Globus pallidus (tissue), 1 donor: ENCODE measurements around the gene FCRL1.

Experiments
- DNase-seq: peaks from one replicate; pipeline ENCODE4 v3.0.0-alpha.2; 2015; ENCODE audit warnings: low spot score

The FCRL1 gene, protein sequence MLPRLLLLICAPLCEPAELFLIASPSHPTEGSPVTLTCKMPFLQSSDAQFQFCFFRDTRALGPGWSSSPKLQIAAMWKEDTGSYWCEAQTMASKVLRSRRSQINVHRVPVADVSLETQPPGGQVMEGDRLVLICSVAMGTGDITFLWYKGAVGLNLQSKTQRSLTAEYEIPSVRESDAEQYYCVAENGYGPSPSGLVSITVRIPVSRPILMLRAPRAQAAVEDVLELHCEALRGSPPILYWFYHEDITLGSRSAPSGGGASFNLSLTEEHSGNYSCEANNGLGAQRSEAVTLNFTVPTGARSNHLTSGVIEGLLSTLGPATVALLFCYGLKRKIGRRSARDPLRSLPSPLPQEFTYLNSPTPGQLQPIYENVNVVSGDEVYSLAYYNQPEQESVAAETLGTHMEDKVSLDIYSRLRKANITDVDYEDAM

DNA sequence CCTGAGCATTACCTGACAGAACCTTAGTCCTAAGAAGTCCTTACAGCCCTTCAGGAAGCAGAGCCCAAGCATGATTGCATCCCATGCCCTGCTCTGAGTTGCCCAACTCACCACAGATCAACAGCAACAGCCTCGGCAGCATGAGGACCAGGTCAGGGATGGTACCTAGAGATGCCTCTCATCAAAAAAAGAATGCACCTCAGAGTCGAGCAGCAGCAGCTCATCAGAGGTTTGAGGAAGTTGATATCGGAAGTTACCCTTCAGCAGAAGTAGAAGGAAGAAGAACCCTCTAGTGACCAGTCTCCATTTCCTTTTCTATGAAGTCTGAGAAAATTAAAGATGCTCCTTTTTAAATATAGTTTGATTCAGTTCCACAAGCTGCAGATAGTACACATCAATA is at the start of gene FCRL1:
TSS of gene FCRL1 (minus strand) at position 225 of the 400 bp plus-strand sequence. CDS start at position 142, 83 bp downstream.
- DNase-seq: peak; percentile 13

DNA sequence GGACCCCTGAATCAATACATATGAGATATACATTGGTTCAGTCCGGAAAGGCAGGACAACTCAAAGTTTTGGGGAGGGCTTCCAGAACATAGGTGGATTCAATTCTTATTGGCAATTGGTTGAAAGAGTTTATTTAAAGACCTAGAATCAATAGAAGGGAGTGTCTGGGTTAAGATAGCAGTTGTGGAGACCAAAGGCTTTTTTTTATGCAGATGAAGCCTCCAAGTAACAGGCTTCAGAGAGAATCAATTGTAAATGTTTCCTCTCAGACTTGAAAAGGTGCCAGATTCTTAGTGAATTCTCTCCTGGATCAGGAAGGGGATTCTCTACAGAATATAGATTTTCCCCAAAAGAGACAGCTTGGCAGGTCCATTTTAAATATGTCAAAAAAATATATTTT is 48.7 kb upstream of the FCRL1 start:
- DNase-seq: no peak

DNA sequence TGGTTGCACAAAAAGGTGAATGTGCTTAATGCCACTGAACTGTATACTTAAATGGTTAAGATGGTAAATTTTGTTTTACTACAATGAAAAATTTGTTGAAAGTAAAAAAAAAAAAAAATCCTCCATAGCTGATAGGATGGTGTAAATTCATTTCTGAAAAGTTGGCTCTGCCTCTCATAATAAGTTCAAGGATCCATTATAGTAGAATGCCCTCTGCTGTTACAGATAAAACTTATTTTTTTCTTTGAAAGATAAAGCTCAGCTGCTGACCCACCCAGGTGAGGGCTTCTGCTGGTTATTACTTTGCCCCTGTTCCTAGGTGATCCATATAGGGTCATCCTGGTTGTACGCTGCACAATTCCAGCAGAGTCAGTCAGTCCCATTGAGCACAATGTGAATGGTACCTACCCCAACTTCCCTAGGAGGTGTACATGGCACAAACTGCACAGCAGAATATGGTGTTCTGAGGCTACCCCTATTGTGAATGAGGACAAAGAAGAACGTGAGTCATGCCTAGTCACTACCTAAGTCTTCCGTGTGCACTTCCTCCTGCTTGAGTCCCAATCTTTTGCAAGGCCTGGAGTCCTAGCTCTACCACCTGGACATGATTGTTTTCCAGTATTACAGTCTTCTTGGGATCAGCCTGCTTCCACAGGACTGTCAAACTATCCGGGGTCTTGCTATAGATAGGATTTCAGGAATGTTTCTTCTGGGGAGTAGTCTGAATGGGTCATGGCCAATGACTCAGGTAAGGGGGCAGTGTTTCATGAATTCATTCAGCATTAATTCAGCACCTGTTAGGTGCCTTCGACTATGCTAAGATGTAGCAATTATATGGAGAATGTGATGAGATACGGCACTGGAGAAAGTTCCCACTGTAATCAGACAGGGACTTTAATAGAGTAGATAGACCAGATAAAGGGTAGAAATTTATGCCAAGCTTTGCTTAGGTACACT is 42.5 kb upstream of the FCRL1 start:
- no peak for DNase-seq

DNA sequence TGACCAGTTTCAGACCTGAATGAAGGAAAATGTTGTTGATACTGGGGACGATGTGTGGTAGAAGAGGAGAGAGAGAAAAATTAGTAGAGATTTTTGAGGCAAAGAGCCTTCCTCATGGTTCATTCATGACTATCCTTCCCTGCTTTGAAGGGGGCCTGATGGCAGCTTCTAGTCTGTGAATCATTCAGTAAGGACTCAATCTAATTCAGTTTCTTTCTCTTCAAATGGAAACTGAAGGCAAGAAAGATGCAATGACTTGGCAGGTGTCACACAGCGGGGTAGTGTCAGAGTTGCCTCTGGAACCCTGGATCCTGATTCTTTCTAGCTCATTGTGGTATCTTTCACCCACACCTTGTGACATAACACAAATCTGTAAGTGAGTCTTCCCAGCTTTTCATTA is 36.6 kb upstream of the FCRL1 start:
- DNase-seq: no peak

DNA sequence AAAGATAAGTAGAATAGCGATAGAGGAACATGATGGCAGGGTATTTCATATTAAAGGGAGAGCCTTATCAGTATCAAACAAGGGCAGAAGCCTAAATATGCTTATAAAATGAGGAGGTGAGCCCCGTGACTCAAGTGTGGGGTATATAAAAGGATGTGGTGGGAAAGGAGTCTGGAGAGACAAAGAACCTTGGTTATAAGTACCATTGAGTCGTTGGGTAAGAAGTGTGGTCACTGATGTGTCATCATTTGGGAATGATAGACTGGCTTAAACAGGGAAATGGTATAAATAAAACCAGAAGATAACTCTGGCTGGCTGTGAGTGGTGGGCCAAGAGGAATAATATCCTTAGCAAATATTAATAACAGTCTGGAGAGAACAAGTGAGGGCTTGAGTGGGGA is 32.6 kb upstream of the FCRL1 start:
- DNase-seq: no peak

DNA sequence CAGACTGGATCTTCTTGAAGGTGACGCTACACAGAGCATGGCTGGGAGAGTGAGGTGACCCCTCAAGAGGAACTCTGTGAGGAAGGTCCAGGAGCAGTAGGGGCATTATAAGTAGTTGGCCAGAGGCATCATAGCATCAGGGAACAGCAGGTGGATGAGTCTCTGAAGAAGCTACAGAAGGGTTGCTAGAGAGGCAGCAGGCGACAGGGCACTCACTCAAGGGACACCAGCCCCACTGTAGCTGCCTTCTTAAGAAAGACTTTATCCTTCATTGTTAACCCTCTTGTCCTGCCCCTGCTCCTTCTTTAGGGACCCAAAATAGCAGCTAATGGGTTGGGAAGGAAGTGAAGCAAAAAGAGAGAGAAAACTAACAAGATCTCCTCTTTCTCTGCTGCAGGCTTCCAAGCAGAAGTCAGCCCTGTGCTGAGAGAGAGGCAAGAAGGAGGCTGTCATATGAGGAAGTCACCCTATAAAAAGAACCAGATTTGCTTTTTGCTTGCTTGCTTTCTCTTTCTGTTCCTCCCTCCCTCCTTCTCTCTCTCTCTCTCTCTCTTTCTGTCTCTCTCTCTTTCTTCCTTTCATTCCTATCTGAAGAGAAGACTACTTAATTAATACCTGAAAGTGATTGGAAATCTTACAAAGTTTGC is 29.4 kb upstream of the FCRL1 start:
- peak; percentile 21 for DNase-seq

DNA sequence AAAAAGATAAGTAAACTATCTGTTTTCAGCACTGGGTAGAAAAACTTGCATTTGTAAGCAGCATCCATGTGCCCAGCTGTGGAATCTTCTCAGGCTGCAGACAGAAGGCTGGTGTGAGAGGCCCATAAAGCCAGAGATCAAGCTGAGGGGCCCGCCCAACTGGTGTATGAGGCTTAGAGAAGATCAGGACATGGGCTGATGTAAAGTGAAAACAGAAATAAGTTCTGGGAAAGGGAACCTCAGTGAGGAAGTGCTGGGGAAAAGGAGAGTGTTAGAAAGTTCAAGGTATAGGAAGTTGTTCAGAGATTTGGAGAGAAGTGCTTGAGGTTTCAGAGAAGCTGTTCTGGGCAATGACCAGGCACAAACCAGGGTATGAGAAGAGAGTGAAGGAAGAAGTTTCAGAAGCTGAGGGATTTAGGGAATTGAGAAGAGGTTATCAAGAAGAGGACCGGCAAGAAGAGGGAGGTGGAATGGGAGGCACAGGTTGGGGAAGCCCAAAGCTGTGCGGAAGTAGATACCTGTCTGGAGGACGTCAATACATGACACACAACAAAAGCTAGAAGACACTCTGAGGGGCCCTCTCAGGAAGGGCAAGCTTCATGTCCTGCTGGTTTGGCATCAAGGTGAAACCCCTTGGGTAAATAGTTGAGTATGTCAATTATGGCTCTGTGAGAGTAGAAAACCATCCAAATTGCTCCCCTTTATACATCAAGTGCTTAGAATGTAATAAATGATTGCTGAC is 24.3 kb upstream of the FCRL1 start:
- DNase-seq: peak; percentile 50

DNA sequence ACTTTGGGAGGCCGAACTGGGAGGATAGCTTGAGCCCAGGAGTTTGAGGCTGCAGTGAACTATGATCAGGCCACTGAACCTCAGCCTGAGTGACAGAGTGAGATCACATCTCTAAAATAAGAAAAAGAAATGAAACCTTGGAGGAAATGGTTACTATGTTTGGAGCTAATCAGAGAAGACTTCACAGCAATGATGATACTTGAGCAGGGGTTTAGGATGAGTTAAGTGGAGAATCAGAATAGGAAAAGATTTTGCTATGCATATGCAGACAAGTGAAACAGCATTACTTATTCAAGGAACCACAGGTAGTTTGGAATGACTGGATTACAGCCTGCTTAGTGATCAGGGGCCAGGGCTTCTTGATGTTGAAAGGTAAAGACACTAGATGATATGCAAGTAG is 23.0 kb upstream of the FCRL1 start:
- DNase-seq: no peak

DNA sequence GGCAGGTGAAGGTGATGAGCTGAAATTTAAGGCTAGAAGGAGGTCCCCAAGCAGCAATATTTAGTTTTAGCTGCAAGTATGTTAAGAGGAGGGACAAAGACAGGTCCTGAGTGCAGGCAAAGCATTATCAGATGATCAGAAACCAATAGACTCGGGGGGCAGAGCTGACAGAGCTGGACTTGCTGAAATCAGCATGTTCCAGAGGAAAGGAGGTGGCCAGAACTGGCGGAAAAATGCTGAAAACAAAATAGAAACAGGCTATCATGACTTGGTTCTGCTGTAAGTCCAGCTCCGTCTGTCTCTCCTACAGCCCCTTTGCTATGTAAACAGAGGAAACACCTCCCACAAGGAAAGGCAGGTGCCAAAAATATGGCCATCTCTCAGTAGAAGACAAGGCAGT is 21.8 kb upstream of the FCRL1 start, which contains the start of gene CD5L:
TSS of gene CD5L (minus strand) at position 101 of the 400 bp plus-strand sequence. CDS start 107 bp downstream, outside the sequence.
- DNase-seq: no peak

DNA sequence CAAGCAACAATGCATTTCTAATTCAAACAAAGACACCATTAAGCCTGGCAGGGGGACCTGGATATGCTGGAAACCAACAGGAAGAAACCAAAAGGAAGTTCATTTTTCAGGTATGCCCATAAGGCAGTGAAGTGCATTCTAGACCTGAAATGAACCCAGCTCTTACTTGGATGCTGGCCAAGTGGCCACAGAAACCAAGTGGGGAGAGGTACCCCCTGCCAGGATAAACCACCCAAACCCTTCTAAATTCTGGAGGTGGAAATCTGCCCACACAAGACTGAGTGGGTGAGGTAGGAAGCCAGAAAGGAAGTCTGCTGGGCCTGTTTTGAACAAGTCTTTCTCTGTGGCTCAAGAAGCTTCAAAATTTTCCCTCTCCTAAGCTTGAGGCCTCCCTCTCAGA is 19.0 kb upstream of the FCRL1 start:
- no peak for DNase-seq

DNA sequence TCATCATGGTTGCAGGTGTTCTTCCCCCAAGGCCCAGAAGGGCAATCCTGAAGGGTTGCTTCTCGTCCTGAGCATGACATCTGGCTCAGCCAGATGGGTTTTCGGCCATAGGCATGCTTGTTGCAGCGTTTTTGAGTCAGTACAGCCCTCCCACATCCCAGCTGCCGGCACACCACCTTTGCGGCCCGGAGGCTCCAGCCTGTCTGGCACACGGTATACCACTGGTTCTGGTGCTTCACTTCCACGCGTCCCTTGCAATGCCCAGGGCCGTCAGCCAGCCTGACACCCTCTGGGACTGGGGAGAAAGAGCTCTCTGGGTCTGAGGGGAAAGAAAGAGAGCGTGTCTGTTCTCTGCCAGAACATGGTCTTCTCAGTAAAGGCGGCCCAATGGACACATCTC is 14.5 kb upstream of the FCRL1 start:
- DNase-seq: no peak

DNA sequence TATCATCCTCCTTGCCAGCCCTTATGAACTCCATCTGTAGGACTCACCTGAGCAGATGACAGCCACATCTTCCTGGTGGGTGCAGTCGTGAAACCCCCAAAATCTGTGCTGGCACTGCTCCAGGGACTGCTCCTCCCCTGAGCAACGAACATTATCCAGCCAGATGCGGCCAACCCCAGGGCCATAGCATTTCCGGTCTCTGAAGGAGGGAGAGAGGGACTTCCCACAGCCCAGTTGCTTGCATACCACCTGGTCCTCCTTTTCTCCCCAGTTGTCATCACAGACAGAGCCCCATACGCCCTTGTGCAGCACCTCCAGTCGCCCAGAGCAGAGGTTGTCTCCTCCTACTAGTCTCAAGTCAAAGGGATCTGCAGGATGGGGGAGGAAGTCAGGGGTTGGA is 13.2 kb upstream of the FCRL1 start:
- DNase-seq: no peak

DNA sequence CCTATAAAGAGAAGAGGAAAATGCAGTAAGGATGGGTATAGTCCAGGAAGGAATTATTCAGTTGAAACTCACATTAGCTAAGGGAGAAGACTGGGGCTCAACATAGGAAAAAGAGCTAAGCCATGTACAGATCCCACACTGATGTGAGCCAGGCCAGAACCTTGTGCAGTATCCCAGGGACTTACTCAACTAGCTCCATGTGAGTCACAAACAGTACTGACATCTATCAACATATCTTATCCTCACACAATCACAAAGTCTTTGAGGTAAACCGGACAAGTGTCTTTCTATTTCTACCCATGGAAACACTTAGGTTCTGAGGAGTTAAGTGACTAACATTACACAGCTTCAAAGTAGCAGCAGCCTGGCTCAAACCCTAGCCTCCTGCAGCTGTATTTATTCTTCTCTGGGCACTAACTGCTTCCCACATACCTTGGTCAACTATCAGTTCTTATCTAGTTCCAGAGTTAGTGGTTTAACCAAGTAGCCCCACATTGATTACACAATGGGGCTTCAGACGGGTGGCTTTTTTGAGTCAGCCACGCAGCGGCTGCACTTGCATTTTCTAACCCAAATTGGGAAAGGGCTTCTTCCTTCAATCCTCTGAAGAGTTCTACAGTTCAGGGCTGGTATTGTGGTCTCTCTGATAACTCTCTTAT is 12.2 kb upstream of the FCRL1 start:
- DNase-seq: no peak

DNA sequence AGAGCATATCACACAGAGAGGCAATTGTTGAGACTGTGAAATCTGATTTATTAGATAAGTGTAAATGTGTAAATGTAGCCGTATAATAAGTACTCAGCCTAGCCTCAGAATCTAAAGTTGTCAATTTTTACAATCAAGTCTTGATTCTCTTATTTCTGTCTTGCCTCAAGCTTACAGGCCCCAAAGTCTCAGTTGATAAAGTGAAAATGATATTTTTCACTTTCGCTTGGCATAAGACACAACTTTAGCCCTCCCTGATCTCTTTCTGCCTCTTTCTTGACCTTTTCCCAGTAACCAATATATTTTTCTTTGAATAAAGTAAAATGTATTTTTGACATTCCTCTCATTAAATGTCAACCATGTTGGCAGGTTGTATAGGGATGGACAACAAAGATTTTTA is 11.0 kb upstream of the FCRL1 start:
- no peak for DNase-seq

DNA sequence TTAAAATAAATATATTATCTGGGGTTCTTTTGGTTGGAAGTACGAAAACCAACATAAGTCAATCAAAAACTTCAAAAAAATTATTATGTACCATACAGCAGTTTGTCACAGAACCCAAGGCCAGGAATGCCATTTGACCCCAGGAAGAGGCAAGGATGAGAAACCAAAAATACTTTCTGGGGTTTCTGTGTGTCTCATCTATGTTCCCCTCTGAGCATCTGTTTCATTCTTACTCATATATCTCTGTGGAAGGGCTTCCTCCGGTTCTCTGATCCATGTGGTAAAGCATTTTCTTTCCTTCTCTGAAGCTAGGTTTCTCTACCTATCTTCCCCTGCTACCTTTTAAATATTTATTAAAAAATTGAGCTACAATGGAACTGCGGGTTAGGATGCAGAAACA is 9.8 kb upstream of the FCRL1 start:
- no peak for DNase-seq

DNA sequence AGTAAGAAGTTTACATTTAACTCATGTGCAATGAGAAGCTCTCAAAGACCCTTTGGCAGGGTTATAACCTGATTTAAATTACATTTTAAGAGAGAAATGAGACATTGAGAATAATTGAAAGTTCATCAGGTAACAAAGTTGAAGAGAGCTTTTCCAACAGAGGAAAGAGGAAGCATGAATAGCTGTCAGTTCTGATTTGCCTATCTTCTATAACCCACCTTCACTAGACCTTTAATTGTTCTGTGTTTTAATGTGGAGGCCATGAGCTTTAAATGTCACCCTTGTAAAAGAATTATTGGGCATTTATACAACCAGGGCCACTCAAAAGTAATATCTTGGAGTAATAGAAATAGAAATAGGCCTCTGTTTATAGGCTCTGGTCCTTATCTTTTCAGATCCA is 9.3 kb upstream of the FCRL1 start:
- DNase-seq: no peak

DNA sequence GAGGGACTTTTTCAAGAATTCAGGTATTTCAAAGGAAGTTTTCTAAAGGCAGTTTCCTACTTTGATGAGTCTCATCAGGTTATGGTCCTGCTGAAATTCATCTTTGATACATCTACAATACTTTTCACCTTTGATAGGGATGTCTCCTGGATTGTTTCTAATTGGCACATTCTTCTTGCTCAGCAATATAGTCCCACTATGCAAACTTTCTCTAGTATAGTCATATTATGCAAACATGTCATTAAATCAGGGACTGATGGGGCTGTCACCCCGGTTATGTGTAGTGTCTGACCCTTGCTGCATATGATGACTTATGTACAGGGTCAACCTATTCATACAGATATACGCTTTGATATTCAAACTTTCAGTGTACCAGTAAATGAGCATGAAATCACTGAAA is 379 bp upstream of the FCRL1 start:
- no peak for DNase-seq

DNA sequence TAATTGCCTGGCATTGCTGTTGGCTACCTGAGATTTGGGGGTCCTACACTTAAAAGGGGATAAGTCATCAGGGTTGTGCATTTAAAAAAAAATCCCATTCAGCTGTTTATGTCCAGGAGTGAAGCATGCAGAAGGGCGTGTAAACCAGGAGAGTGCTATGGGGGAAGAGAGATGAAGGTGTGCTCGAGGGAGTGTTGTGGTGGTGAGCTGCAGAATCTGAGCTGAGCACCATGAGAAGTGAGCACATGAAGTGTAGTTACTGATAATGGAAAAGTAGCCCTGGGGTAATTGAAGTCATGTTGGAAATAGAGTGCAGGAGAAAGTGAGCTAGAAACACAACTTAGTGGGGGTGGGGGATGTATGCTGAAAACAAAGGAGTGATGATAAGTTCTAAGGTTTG is 705 bp downstream of the FCRL1 start:
- DNase-seq: no peak

DNA sequence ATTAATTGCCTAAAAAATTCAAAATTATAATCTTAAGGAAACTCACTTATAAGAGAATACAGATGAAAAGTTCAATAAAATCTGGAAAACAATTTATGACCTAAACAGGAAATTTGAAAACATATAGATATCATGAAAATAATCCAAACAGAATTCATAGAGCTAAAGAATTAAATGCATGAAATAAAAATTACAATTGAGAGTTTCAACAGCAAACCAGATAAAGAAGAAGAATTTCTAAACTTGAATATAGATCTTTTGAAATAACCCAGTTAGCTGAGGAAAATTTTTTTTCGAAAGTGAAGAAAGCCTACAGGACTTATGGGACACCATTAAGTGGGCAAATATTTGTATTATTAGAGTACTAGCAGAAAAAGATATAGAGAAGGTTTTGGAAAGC is 6.7 kb downstream of the FCRL1 start:
- no peak for DNase-seq

DNA sequence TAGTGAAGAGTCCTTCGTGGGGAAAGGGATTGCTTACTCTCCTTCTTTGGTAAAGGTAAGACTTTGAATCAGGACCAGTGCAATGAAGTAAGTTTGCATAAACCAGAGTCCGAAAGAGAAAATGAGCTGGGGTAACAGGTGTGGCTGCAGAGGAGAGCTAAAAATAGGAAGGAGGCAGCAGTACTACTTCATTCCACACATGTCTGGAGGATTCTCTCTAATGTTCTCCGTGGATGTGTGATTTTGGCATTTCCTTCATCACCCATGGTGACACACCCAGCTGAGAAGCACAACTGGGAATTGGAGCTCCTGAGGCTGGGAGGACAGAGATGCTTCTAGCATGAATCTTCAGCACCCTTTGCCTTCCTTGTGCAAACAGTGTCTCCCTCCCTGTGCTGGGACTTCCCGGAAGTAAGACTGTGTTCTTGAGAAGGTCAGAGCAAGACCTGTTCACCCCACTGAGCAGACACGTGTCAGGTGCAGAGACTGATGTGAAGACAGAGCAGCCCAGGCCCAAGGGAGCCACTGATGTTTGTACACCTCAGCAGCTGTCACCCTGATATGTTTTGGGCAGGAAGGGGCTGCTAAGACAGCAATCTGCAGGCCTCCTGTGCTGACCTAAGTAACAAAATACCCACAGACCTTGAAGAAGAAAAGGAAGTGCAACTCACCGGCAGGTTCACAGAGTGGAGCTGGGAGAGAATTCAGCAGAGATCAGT is 13.3 kb downstream of the FCRL1 start:
- no peak for DNase-seq
